NCI-H1105 treated with DMSO at 0.1 percent for 48 hours (cell line): ENCODE measurements around the gene PTGDR2.
"Not testable (repeated sequence)": the region's sequence is repeated elsewhere in the genome, so short reads cannot be mapped to it uniquely, and the experiment has no call there.

ENCODE experiments used
- DNase-seq: peaks from one replicate; lab custom pipeline; 2025; lab: John Stamatoyannopoulos, UW

Gene PTGDR2

DNA sequence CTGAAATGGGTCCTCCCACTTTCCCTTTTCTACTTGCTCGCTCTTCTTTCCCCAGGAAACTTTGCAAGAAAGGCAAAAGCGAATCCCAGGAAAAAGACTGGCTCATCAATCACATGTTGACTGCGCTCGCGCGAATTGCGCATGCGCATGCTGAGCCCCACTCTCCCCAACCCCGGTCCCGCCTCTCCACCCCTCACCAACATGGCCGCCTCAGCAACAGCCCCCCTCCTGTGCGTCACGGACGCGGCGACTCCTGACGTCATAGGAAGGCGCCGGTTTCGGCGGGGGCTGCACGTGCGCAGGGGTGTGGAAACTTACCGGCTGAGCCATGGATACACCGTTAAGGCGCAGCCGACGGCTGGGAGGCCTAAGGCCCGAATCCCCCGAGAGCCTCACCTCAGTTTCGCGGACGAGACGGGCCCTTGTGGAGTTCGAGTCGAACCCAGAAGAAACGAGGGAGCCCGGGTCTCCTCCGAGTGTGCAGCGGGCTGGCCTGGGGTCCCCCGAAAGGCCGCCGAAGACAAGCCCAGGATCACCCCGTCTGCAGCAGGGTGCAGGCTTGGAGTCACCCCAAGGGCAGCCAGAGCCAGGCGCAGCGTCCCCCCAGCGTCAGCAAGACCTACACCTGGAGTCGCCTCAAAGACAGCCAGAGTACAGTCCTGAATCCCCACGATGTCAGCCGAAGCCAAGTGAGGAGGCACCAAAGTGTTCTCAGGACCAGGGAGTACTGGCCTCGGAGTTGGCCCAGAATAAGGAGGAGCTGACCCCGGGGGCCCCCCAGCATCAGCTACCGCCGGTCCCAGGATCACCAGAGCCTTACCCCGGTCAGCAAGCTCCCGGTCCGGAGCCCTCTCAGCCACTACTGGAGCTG, 13.7 kb downstream of the PTGDR2 start, which contains the start of gene CCDC86:
Gene CCDC86 (plus strand): TSS at position 317 of the 871 bp plus-strand sequence. CDS start 12 bp downstream, at position 329.
- DNase-seq, result peak; percentile 87

DNA sequence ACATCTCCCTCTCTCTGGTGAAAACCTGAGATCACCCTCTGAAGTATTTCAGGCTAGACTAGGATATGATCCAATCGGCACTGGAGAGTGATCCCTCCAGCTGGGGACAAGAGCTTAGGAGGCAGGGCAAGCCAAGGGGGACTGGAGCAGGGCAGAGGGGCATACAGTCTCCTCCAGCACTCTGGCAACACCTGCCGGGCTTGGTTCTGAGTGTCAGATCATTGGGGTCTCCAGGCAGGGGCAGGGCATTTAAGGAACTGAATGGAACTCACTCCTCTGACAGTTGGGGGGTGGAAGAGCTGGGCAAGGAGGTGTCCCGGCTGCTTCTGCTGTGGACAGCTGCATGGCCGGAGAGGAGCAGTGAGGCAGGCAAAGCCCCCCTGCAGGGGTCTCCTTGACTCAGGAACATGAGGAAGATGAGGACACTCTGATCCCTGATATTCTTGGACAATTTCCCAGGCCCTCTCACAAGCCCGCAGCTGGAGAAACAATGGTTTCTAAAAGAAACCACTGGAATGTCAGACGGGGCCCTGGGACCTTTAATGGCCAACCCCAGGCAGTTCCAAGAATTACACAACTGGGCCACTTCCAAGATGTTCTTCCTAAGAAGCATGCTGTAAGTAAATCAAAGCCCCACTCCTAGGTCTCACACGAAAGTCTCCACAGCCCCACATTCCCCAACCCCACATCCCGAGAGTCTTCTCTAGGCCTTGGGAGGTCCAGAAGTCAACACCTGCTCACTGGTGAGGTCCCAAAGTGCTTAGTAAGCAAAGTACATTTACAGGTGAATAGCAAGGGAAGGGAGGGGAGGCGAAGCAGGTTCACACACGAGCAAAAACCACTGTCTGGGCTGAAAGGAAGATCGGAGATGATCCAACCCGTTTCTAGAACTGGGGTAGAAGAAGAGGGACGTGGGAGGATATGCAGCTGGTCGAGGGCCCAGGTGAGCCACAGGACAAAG, 15.0 kb downstream of the PTGDR2 start:
- DNase-seq, result no peak

DNA sequence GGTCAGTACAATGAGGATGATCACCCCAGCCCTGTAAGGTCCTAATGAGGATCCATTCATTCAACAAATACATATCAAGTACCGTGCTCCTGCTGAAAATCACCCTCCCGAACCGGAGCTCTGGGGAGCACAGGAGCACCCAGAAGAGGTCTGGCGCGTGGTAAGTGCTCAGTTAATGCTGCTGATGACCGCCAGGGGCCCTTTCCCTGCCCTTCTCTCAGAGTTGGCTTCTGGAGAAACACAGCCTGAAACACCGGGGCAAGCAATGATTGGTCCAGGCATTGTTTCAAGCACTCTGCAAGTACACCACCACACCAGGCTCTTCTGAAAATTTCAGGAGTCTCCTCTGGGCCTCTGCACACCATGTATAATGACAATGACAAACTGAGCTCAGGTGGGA, 17.6 kb downstream of the PTGDR2 start:
- no peak for DNase-seq

DNA sequence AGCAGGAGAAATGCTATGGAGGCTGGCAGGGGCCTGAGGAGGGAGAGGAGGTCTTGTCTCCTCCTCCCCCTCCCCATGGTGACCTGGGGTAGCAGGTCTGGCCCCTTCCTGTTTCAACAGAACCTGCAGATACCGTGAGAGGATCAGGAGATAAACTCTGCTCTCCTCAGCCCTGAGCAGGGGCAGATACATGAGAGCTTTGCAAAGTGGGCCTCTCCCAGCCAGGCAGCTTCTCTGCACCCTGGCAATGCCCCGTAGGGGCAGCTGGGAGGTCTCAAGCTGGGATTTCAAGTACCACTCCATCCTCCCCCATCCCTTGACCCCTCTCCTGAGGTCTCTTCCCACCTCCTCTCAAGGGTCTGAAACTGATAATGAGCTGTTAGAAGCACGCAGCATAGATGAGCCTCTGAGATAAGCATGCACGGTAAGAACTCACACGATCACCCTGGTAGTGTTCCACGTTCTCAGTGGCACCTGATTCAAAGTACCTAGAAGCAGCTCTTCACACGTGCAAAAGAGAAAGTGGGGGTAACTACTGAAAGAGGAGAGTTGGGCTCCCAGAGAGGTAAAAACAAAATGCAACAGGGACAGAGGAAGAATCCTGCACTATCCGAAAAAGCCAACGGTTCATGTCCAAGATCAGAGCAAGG, 18.8 kb downstream of the PTGDR2 start:
- DNase-seq, result no peak

DNA sequence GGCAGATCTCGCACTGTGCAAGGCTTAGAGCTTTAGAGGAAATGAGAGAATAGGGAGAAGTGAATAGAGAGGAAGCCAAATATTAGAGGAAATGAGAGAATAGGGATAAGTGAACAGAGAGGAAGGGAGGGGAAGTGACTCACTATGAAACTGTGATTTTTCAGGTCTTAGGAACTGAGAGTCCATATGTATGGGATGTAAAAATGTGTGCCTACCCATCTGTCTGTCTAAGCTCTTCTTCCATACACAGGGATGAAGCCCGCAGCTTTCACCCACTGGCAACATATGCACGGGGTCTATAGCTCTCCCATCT, 20.3 kb downstream of the PTGDR2 start:
- DNase-seq, result no peak

DNA sequence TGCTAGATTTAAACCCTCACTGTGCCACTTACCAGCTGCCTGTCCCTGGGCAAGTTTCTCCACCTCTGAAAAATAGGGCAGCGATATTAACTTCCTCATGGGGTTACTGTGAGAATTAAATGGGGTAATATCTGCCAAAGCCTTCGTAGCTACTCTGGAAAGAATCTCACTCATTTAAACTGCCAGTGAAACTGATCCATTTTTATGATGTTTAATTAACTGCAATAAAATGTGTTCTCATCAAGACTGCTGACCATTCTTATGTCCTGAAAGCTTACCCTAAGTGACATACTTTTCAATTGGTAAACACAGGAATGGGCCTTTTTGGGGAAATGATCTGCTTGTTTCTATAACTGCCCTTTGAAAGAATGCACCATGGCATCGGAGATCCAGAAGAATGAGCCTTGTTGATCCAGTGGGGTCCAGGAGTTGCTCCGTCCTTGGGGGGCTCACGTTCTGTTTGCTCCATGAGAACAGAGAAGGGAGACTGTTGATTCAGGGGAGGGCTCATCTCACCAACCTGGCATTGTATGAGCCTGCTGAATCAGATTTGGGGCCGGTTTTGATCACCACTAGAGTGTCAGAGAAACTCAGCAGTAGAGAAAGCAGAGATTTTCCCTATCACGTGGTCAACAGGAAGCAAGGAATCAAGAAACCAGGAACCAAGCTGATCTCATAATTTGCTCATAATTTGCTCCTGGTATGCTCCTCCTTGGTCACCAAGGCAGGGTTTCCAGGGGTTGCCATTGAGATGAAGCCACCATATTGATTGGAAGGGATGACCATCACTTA, 20.8 kb downstream of the PTGDR2 start:
- DNase-seq, result no peak

DNA sequence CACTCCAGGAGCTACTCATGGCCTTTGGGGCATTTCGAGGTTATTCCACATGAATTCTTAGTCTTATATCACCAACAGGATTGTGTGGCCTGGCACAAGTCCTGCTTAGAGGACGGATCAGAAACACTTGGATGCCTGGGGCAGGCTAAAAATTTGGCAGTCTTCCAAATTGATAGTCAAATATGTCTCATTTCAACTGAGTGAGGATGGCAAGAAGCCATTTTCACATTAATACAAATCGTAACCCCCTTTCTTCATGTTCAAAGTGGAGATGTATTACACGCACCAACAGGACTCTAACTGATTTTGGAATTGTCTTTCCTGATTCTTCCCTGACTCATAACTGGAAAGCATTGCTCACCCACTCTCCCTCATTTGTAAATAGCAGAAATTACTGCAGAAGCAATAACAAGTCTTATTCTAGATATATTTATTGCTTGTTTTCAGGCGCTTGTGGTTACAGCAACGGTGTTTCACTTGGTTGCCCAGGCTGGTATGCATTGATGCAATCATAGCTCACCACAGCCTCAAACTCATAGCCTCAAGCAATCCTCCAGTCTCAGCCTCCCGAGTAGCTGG, 24.2 kb downstream of the PTGDR2 start:
- peak; percentile 85 for DNase-seq

DNA sequence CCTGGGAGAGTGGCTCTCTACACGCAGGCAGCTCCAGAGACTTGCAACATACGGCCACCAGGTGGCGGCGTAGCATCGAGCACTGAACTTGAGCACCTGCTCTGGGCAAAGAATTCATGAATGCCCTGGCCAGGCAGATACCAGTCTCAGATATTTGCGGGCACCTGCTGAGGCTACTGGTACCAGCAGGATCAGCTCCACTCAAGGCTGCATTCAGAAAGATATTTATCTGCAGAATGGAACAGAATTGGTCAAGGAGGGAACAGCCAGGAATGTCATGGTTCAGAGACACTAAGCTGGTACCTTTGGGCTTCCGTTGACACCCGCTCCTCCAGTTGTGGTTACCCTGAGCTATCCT, 24.6 kb downstream of the PTGDR2 start:
- peak; percentile 92 for DNase-seq

DNA sequence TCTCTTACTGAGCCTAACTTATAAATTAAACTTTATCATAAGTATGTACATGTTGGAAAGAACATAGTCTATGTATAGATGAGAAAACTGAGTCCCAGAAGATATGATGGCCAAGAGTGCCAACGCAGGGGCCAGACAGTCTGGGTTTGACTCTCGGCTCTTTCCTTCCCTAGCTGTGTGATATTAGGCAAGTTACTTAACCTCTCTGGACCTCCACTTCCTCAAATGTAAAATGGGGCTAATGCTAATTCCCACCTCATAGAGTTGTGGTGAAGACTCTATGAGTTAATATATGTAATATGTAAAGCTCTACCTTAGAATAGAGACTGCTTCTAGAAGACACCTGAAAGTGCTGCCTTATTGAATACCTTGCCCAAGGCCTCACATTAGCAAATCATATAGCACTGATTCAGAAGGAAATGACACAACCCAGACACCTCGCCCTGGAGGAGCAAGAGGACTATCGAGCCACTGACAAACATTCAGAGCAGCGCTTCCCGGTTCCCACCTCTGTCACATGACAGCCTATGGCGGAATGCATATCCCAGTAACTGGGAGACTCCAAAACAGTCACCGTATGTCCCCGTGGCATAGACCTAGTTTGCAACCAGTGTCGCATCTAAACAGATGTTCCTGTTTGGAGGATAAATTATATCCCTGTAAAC, 25.1 kb downstream of the PTGDR2 start:
- DNase-seq, result no peak

DNA sequence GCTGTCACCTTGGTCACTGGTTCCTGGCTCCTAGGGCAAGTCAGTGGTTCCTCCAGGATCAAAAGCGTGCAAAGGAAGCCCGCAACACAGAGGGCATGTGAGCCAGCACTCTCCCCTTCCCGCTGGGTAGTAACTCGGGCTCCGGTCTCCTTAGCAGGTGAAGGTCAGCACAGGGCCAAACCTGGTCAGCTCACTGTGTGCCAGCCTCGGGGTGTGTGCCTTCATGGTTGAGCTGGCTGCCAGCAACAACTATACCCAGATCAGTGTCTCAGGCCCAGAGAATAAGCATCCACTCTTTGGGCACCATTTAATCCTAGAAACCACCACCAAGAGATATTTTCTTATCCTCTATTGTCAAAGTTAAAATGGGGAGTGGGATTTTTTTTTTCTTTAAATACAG, 30.0 kb downstream of the PTGDR2 start:
- no peak for DNase-seq

DNA sequence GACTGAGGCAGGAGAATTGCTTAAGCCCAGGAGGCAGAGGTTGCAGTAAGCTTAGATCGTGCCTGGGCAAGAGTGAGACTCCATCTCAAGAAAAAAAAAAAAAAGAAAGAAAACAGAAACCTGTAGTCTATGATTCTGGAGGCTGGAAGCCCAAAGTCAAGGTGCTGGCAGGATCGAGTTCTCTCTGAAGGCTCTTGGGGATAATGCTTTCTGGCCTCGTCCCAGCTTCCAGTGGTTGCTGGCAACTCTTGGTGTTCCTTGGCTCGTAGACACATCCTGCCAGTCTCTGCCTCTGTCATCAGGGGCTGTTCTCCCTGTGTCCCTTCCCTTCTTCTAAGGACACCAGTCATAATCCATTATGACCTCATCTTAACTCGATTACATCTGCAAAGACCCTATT, 30.6 kb downstream of the PTGDR2 start:
- no peak for DNase-seq

DNA sequence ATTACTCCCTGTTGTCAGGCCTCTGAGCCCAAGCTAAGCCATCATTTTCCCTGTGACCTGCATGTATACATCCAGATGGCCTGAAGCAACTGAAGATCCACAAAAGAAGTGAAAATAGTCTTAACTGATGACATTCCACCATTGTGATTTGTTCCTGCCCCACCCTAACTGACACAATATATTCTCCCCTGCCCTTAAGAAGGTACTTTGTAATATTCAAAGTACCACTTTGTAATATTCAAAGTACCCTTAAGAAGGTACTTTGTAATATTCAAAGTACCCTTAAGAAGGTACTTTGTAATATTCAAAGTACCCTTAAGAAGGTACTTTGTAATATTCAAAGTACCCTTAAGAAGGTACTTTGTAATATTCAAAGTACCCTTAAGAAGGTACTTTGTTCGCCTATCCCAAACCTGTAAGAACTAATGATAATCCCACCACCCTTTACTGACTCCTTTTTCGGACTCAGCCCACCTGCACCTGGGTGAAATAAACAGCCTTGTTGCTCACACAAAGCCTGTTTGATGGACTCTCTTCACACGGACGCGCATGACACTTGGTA, 31.9 kb downstream of the PTGDR2 start:
- not testable (repeated sequence) for DNase-seq

DNA sequence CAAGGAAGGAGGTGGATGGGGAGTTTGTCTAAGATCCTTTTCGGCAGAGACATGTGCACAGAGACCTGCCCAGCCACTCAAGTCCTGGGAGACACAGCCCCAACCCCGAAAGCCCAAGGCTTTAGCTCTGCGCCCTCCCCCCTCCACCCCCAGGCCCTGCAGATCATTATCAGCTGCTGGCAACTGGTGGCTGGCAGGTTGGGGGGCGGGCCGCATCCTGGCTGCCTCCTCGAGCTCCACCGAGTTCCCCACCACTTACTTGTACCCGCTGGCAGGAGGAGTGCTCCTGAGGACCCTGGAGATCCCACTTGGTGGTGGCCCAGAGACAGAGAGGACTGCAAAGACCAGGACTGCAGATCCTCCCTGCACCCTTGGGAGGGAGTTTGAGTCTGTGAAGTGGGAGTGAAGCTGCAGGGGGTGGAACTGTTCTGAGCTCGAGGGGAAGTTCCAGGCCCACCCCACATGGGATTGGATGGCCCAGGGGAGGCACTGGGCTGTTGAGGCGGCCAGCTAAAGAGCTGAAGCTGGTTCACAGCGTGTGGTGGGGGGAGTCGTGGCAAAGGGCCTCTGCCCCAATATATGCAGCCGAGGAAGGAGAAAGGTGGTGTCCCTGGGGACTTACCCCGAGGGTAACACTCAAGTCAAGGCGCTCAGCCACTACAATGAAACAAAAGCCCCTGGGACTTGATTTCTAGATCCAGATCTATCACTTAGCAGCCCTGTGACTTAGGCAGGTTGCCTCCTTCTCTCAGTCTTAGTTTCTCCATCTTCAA, 33.7 kb downstream of the PTGDR2 start:
- DNase-seq, result no peak

DNA sequence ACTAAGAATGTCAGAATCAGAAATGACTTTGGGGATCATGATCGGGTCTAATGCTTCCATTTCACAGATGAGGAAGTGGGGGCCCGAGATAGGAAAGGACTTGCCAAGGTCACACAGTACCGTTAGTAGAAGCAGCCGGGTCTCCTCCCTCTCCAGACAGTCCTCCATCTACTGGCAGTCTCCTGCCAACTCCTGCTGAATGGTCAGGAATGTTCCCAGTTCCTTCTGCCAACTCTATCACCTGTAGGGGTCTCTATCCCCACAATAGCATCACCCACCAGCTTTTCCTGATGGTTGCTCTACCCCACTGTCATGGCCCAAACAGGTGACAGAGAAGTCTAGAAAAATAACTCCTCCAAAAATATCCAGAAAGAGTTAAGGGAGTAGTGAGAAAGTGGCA, 37.7 kb downstream of the PTGDR2 start:
- DNase-seq, result no peak

DNA sequence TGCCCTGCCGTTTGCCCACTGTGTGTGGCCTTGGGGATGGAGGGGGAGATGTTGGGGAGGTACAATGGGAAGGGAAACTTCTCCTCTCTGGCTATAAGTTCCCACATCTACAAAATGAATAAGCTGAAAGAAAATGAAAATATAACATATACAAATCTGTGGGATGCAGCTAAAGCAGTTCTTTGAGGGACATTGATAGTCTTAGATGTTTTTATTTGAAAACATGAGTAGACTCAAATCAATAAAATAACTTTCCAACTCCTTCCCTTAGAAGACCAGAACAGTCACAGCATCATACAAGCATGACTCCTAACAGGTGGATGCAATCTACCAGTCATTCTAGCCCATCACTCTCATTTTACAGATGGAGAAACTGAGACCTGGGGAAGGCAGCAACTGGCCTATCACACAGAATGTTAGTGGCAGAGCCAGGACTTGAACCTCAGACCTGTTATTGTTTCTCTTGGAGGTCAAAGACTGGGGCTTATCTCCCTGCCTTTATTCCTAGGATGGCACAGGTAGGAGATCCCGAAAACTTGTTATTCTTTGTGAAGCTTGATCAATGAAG, 39.1 kb downstream of the PTGDR2 start:
- DNase-seq, result no peak

DNA sequence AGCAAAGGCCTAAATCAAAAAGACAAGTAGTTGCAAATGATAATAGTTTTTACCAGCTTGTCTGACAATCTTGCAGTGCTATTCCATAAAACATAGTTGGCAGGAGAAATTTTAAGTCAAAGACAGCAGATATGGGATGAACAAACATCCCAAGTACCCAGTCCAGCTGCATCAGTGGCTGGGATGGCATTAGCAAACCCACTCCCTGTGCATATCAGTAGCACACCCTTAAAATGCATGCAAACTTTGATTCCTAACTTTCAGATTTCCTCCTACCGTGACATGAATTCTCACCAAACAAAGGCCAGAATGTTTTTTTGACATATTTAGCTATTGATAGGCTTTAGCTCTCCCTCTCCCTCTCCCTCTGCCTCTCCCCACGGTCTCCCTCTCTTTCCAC, 41.6 kb downstream of the PTGDR2 start:
- no peak for DNase-seq

DNA sequence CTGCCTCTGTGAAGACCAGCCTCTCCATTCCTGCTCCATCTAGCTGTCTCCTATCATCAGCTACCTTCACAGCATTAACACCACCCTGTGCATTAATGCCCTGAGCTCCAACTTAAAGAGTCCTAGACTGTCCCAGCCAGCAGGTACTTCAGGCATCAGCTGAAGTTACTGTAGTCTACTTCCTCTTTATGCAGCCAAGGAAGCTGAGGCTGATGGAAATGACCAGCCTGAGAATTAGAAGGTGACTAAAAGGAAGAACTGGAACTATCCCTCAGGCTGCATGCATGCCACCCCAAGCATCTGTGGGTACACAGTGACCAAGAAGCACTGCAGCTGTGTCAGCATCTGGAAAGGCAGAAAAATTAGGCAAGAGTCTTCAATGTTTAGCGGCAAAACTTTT, 42.4 kb downstream of the PTGDR2 start:
- DNase-seq, result no peak

DNA sequence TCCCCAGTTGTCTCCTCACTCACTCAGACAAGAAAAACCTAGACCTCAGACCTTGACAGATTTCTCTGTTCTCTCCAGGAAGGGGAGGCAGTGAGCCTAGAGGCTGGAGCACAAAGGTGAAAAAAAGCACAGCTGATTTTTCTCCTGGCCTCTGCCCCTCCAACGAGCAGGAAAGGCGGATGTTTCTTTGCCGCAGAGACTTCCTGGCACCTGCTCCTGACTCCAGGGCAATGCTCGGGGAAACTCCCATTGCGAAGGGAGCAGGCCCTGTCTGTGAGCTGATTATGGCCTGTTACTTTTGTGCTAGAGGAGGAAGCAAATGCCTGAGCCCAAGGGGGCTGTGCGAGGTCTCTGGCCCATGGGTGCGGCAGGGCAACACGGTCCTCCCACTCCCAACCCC, 45.2 kb downstream of the PTGDR2 start:
- no peak for DNase-seq

DNA sequence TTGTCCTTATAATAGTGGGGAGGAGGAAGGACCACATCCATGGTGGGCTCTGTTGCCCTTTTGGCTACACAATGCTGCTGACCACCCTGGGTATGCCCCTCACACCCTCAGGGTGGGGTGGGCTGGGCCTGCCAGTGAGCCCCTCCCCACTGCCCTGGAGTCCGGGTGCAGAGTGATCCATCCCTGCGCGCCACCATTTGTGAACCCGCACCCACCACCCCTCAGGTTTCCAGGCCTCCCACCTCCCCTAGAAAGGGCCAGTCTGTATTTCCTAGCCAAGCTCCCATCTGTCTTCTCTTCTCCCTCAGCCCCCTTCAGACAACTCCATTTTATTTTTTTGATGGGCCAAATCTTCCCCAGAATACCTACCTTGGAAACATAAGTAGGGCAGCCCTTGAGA, 45.6 kb downstream of the PTGDR2 start:
- no peak for DNase-seq
